Smooth muscle cell of the umbilical artery (primary cell): ENCODE results near the gene HS2ST1. TPM values are rescaled to one million over a fixed set of nuclear protein-coding genes. Genes with fewer than 3 reads are reported as not detected.

Source experiments
- total RNA-seq: library from RNA; depleted of rRNA; stranded (reverse); fragments of >200 nt; gene quantifications from 2 replicates; pipeline ENCODE4 v1.2.3, GENCODE V29; 2014

The HS2ST1 gene
- total RNA-seq = 35.6 and 39.1 TPM in 2 replicates

DNA sequence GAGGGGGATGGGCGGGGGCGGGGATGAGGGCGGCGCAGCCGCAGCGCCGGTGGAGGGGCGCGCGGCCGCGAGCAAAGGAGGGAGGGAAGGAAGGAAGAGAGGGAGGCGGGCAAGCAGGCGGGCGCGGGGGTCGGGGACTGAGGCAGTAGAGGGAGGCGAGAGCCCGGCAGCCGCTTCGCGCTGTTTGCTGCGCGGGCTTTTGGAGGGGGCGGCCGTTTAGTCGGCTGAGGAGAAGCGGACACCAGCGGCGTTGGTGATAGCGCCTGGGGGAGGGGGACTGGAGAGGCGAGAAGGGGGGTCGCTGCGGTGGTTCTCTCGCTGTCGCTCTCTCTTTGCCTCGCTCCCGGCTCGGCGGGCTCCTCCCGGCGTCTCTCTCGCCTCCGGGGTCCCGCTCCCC lies at the start of gene HS2ST1:
Gene HS2ST1 (plus strand): TSS at position 35 of the 397 bp plus-strand sequence.

DNA sequence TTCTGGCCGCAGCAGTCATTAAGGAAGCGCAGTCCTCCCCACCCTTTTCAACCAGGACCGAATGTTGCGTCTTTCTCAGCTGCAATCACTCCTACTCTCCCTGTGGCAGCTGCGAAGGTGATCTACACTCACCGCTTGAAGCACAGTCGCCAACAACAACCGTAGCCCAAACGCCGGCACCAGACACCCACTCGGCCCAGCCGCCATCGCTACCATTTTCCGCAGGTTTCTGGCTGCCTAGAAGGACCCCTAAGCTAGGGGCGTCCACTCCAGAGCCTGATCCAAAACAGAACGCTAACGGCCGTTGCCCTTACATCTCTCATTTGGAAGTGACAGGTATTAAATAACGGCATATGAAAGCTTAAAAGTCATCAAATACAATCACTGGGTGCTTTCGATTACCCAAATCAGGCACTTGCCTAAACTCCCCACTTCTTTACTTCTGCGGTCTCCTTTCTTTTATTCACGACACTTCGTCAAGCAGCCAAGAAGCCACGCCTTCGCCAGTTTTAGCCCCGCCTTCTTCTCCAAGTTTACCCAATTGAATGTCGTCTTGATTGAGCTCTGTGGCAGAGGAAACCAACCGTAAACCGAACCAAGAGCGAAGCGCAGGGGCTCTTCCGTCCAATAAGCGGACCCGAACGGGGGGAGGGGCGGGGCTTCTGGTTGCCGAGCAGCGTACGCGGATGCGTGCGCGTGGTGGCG lies 387 bp upstream of the HS2ST1 start, which contains the start of gene SELENOF:
Gene SELENOF (minus strand): TSS at position 231 of the 705 bp plus-strand sequence. CDS start 15 bp downstream, at position 216.

Other genes starting within 250 kb of the HS2ST1 start
- 46.0 and 75.7 TPM in 2 replicates for gene SH3GLB1, start 210.1 kb upstream of the HS2ST1 start, total RNA-seq
- 200 and 243 TPM in 2 replicates for gene SELENOF, start 509 bp upstream of the HS2ST1 start, total RNA-seq